IMR-90 (cell line): ENCODE data around the gene ELOVL2.

Source experiments
- MXI1 ChIP-seq: IDR thresholded peaks from 2 replicates; pipeline ENCODE4 v1.6.1; 2012; ENCODE audit warnings: low read depth, mild to moderate bottlenecking, low read length, moderate library complexity, borderline replicate concordance
- POLR2A ChIP-seq: IDR thresholded peaks from 2 replicates; pipeline ENCODE4 v1.6.1; 2012; ENCODE audit warnings: mild to moderate bottlenecking, low read depth, low read length
- RFX5 ChIP-seq: IDR thresholded peaks from 2 replicates; pipeline ENCODE4 v1.8.0; 2012; ENCODE audit warnings: low read depth, mild to moderate bottlenecking, low read length, moderate library complexity
- SMC3 ChIP-seq: fragments of 150-350 bp; IDR thresholded peaks from 2 replicates; pipeline ENCODE4 v1.6.1; 2016; ENCODE audit warnings: low read depth, mild to moderate bottlenecking, antibody characterized with exemption, low read length, moderate library complexity
- TF ChIP-seq, protein P1 (sequence below): conservative IDR thresholded peaks from 2 replicates; pipeline ENCODE4 v1.5.1; 2012; ENCODE audit warnings: mild to moderate bottlenecking, low read depth, low read length, improper control_type of control experiment

- TF ChIP-seq MXI1 (no peak), POLR2A (no peak), SMC3 (no peak), RFX5 (no peak)
- TF ChIP-seq, protein P1, sequence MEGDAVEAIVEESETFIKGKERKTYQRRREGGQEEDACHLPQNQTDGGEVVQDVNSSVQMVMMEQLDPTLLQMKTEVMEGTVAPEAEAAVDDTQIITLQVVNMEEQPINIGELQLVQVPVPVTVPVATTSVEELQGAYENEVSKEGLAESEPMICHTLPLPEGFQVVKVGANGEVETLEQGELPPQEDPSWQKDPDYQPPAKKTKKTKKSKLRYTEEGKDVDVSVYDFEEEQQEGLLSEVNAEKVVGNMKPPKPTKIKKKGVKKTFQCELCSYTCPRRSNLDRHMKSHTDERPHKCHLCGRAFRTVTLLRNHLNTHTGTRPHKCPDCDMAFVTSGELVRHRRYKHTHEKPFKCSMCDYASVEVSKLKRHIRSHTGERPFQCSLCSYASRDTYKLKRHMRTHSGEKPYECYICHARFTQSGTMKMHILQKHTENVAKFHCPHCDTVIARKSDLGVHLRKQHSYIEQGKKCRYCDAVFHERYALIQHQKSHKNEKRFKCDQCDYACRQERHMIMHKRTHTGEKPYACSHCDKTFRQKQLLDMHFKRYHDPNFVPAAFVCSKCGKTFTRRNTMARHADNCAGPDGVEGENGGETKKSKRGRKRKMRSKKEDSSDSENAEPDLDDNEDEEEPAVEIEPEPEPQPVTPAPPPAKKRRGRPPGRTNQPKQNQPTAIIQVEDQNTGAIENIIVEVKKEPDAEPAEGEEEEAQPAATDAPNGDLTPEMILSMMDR: no peak
These were observed 36.2 kb upstream of the ELOVL2 start for GRCh38 chr6:11080296-11080695.
